ENCODE data around the gene DVL2. TPM values are rescaled to one million over a fixed set of nuclear protein-coding genes. Genes with fewer than 3 reads are reported as not detected.

DVL2 gene
- total RNA-seq, 2 donors from 2014 or later, result 52.3 to 116 TPM

DNA sequence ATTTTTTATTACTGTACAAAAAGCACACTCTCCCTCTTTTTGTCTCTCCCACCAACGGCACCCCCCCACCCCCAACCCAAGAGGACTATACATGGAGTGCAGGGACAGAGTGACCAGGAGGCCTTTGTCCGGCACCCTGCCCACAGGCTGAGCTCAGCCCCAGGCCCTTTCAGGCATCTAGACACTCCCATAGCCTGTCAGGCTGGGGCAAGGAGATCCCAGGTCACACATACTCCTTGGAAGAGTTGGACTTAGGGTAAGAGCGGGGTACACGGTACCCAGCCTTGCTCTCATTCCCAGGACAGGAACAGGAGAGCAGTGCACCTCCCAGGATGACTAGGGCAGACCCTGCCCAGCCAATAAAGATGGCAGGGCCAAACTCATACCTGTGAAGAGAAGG, 25.8 kb upstream of the DVL2 start:
- 81% methylated on average over 4 of the region's 4 CpGs for WGBS
- intact Hi-C loops (cut with DNase I), result no loop called here
- Histone ChIP-seq H3K27ac (peak overlapping the region; percentile 84 to 91), H3K27me3 (replicated peaks; ENCODE audit: insufficient read depth) (no peaks in the 10 kb centered on the region), H3K4me3 (no peak overlapping the region), H3K36me3 (no peaks in the 10 kb centered on the region), H3K9me3 (no peaks in the 10 kb centered on the region), H3K4me1 (replicated peaks) (peaks cover 24% of the 10 kb centered on the region)
- TF ChIP-seq, protein P1, sequence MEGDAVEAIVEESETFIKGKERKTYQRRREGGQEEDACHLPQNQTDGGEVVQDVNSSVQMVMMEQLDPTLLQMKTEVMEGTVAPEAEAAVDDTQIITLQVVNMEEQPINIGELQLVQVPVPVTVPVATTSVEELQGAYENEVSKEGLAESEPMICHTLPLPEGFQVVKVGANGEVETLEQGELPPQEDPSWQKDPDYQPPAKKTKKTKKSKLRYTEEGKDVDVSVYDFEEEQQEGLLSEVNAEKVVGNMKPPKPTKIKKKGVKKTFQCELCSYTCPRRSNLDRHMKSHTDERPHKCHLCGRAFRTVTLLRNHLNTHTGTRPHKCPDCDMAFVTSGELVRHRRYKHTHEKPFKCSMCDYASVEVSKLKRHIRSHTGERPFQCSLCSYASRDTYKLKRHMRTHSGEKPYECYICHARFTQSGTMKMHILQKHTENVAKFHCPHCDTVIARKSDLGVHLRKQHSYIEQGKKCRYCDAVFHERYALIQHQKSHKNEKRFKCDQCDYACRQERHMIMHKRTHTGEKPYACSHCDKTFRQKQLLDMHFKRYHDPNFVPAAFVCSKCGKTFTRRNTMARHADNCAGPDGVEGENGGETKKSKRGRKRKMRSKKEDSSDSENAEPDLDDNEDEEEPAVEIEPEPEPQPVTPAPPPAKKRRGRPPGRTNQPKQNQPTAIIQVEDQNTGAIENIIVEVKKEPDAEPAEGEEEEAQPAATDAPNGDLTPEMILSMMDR (IDR thresholded peaks at IDR 0.05), result no peak
- TF ChIP-seq POLR2AphosphoS5 (IDR thresholded peaks at IDR 0.05) (no peak), POLR2A (IDR thresholded peaks at IDR 0.05) (no peak)
- DNase-seq (ENCODE audit: low spot score), result no peak

DNA sequence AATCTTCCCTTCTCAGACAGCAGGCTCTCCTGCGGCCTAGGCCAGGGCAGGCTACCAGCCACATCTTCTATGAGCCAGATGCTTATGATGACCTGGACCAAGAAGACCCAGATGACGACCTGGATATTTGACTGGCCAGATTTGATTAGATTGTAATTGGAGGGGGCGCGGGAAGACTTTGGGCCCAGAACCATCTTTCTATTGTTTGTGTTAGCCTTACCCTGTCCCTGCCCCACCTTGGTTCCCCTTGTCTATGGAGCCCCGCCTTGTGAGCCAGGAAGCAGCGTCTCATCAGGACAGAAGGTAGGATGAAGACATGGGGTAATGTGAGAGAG, 25.2 kb upstream of the DVL2 start:
- Histone ChIP-seq H3K27ac (peak overlapping the region; percentile 61 to 91), H3K4me3 (no peak overlapping the region), H3K36me3 (no peaks in the 10 kb centered on the region), H3K4me1 (replicated peaks) (peaks cover 23% of the 10 kb centered on the region), H3K27me3 (replicated peaks; ENCODE audit: insufficient read depth) (no peaks in the 10 kb centered on the region), H3K9me3 (no peaks in the 10 kb centered on the region)
- no peak for TF ChIP-seq POLR2AphosphoS5 (IDR thresholded peaks at IDR 0.05)
- TF ChIP-seq, protein P1 (IDR thresholded peaks at IDR 0.05), result no peak
- TF ChIP-seq POLR2A (IDR thresholded peaks at IDR 0.05), result no peak
- DNase-seq (ENCODE audit: low spot score), result no peak
- intact Hi-C loops (cut with DNase I), result no loop called here
- 90% methylated on average over 6 of the region's 6 CpGs for WGBS

DNA sequence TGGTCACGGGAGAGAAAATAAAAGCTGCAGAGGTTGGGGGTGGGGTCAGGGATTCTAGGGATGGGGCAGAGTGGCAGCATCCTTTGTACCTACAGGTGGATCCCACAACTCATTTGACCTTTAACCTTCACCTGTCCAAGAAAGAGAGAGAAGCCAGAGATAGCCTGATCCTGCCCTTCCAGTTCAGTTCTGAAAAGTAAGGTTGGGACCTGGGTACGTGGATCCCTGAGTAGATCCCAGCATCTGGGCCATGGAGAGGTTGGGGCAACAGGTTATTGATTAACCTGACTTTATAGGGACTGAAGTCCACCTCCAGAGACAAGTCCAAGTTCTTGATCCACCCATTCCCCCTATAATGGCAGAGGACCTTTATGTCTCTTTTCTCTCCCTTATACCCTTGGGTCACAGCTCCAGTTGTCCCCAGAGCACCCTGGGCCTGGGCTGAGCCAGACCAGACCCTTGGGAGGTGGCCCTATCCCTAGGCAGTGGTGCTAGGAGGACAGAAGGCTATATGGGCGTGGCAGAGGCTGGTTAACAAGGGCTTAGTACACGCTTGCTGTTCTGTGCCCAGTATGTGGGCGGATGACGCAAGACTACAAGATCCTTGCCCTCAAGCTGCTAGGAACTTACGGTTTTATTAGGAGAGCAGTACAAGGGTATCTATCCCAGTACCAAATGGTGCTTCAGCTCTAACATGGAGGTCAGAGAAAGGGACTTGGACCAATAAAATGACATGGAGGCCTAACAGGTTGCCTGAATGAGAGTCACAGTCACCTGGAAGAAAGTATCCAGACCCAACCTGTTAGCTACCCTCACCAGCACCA, 24.6 kb upstream of the DVL2 start:
- Histone ChIP-seq H3K27me3 (replicated peaks; ENCODE audit: insufficient read depth) (no peaks in the 10 kb centered on the region), H3K27ac (peak overlapping the region; percentile 61 to 91), H3K36me3 (no peaks in the 10 kb centered on the region), H3K9me3 (no peaks in the 10 kb centered on the region), H3K4me1 (replicated peaks) (peaks cover 19% of the 10 kb centered on the region), H3K4me3 (no peak overlapping the region)
- intact Hi-C loops (cut with DNase I), result no loop called here
- 62% methylated on average over 7 of the region's 7 CpGs for WGBS
- peak; percentile 33 for TF ChIP-seq POLR2A (IDR thresholded peaks at IDR 0.05)
- TF ChIP-seq POLR2AphosphoS5 (IDR thresholded peaks at IDR 0.05), result peak; percentile 85
- TF ChIP-seq, protein P1 (IDR thresholded peaks at IDR 0.05), result no peak
- DNase-seq (ENCODE audit: low spot score), result peak; percentile 68

DNA sequence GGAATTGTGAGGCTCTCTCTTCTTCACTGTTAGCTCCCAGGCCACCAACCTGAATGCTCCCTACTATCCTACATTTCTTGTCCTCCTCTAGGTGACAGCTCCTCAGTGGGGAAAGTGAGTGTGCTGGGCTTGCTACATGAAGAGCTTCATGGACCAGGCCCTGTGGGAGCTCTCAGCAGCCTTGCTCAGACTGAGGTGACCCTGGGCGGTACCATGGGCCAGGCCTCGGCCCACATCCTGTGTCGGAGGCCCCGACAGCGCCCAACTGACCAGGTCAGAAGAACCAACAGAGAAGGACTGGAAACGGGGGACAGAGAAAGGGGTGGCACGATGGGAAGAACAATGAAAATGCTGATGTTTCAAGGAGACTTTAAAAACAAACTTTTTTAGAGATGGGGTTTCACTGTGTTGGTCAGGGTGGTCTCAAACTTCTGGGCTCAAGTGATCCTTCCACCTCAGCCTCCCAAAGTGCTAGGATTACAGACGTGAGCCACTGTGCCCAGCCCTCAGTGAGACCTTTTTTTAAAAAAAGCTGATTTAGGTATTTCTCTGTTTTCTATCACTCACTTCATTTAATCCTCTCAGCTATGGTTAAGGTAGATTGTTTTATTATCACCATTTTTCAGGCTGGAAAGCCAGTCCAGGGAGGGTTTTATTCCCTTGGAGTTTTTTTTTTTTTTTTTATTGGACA, 22.6 kb upstream of the DVL2 start:
- no peaks in the 10 kb centered on the region for H3K27me3 ChIP-seq (replicated peaks; ENCODE audit: insufficient read depth)
- no peak overlapping the region for H3K4me3 ChIP-seq
- TF ChIP-seq POLR2A (IDR thresholded peaks at IDR 0.05) (no peak), POLR2AphosphoS5 (IDR thresholded peaks at IDR 0.05) (no peak)
- TF ChIP-seq, protein P1 (IDR thresholded peaks at IDR 0.05), result no peak
- no peaks in the 10 kb centered on the region for H3K9me3 ChIP-seq
- no peaks in the 10 kb centered on the region for H3K36me3 ChIP-seq
- intact Hi-C loops (cut with DNase I), result no loop called here
- WGBS, result 89% methylated on average over 8 of the region's 8 CpGs
- H3K27ac ChIP-seq, result no peak overlapping the region
- H3K4me1 ChIP-seq (replicated peaks), result peaks cover 8% of the 10 kb centered on the region
- DNase-seq (ENCODE audit: low spot score), result no peak

Data from prostate gland (tissue), 2 donors.